Measurements from ENCODE around the gene PRKD3.

- TF ChIP-seq MTF1 (CRISPR knock-in tag; IDR thresholded peaks at IDR 0.05) (no peak), CTCF (CRISPR knock-in tag; IDR thresholded peaks at IDR 0.05) (no peak), EP300 (IDR thresholded peaks at IDR 0.05; ENCODE audit: low read depth in 2 of 2, low read length in 2 of 2) (no peak), EP300 (CRISPR knock-in tag; IDR thresholded peaks at IDR 0.05; ENCODE audit: borderline replicate concordance) (no peak), HDAC6 (IDR thresholded peaks at IDR 0.05; ENCODE audit: low read depth, low read length) (no peak), RAD21 (CRISPR knock-in tag; IDR thresholded peaks at IDR 0.05) (no peak), ZNF597 (CRISPR knock-in tag; IDR thresholded peaks at IDR 0.05) (no peak)
Measured at GRCh38 chr2:37332560-37332959, 7.9 kb upstream of the PRKD3 start.
